ENCODE measurements around the gene CMSS1. TPM values are rescaled to one million over a fixed set of nuclear protein-coding genes. Genes with fewer than 3 reads are reported as not detected.

The CMSS1 gene
- total RNA-seq, 1 donor from 2014 or later: 28.4 TPM

GRCh38 chr3:100141586-100141985, 323.9 kb downstream of the CMSS1 start:
- TF ChIP-seq CTCF (conservative IDR thresholded peaks at IDR 0.05; ENCODE audit: low read depth, low read length): no peak
- H3K4me3 ChIP-seq (ENCODE audit: low read depth, low read length): no peak overlapping the region
- no peak for DNase-seq (ENCODE audit: low read depth)

DNA sequence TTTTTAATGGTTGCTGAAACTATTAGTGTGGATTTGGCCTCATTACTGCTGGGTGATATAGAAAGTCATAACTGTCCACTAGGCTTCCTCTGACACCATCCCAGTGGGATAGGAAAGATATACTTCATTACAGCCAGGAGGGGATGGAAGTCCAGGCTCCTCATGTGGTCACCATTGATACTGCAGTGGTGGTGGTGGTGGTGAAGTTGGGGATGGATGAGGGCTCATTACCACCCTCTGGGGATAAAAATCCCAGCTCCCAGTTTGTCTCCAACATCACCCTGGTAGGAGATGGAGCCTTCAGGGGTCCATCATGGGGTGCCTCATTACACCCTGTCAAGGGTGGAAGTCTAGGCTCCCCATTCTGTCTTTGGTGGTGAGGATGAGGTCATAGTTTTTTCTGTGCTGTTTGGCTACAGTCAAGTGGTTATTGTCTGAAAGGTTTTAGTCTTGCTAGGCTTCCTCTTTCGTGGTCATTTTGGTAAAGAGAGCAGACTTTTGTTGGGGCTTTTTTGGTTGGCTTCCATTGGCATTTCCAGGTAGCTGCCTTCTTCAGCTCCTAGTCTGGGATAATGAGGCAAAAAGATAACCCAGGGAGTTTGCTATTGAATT, 326.7 kb downstream of the CMSS1 start:
- no peak for TF ChIP-seq CTCF (conservative IDR thresholded peaks at IDR 0.05; ENCODE audit: low read depth, low read length)
- DNase-seq (ENCODE audit: low read depth): no peak

GRCh38 chr3:100149130-100149529, 331.5 kb downstream of the CMSS1 start:
- DNase-seq (ENCODE audit: low read depth): no peak
- TF ChIP-seq CTCF (conservative IDR thresholded peaks at IDR 0.05; ENCODE audit: low read depth, low read length): no peak
- no peak overlapping the region for H3K4me3 ChIP-seq (ENCODE audit: low read depth, low read length)

More for the DNA sequence above, 326.7 kb downstream of the CMSS1 start:
- H3K4me3 ChIP-seq (ENCODE audit: low read depth, low read length): no peak overlapping the region

DNA sequence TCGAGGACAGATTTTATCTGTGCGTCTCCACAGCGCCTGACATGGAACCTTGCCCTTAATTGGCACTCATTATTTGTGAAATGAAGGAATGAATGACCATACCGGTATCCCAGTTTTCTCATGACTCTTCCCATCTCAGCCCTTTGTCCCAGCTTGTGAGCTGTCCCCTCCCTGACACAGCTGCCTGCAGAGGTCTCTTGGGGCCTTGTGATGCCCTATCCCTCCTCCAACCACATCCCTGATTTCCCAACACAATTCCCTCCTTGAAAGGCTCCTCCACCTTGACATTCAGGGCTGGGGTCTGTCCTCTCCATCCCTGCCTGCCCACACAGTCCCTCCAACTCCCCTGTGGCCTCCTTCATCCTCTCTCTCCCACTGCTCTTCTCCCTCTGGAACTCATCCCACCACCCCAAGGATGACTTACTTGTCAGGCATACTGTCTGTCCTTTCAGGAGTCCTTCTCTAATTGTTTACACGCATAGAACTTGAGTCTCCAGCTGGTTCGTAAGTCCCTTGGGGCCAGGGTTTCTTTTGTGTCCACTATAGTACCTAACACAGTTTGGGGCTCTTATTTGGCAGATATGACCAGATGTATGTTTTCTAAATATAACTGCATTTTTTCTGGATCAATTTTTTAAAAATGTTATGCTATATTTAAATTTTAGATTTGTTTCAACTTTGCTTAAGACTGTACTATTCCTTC, 332.2 kb downstream of the CMSS1 start:
- H3K4me3 ChIP-seq (ENCODE audit: low read depth, low read length): no peak overlapping the region
- no peak for DNase-seq (ENCODE audit: low read depth)
- TF ChIP-seq CTCF (conservative IDR thresholded peaks at IDR 0.05; ENCODE audit: low read depth, low read length): no peak

- DNase-seq (ENCODE audit: low read depth): no peak
- H3K4me3 ChIP-seq (ENCODE audit: low read depth, low read length): no peak overlapping the region
- TF ChIP-seq CTCF (conservative IDR thresholded peaks at IDR 0.05; ENCODE audit: low read depth, low read length): no peak
Measured at GRCh38 chr3:100150473-100150872, 332.8 kb downstream of the CMSS1 start.

DNA sequence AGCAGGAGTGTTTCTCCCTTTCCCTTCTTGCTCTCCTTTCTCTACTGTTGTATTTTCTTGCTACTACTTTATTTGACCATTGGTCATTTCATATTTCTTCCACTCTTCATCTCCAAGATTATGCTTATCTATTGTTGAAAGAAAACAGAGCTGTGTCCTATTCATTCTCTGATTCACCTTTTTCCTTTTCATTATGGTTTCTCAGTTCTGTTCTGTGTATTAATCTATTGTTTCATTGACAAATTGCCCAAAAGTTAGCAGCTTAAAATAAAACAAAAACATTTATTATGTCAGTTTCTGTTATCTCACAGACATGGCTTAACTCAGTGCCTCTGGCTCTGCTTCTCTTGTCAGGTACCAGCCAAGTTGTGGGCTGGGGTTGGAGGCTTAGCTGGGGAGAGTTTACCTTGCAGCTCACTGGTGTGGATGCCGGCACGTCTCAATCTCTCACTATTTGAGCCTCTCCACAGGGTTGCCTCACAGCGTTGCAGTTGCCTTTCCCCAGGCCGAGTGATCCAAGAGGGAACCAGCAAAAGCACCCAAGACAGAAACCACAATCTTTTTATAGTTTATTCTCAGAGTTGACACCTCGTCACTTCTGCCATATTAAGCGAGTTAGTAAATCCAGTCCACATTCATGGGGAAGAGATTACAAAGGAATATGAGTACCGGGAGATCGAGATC, 333.5 kb downstream of the CMSS1 start:
- H3K4me3 ChIP-seq (ENCODE audit: low read depth, low read length): no peak overlapping the region
- TF ChIP-seq CTCF (conservative IDR thresholded peaks at IDR 0.05; ENCODE audit: low read depth, low read length): no peak
- no peak for DNase-seq (ENCODE audit: low read depth)

Data from epithelial cell of proximal tubule (primary cell).